H1 (cell line): ENCODE measurements around the gene PPOX. TPM values are rescaled to one million over a fixed set of nuclear protein-coding genes. Genes with fewer than 3 reads are reported as not detected.

Experiments
- CTCF ChIA-PET: fragments of 300-600 bp; sonication (Branson Sonifier 250); formaldehyde crosslinking; loops from one replicate; lab custom pipeline; 2021; ENCODE audit not compliant: partially characterized antibody; lab: Charles Lee
- POLR2A ChIA-PET: fragments of 300-600 bp; sonication (Branson Sonifier 250); formaldehyde crosslinking; loops from one replicate; lab custom pipeline; 2021; ENCODE audit warnings: inconsistent platforms; ENCODE audit not compliant: partially characterized antibody; lab: Charles Lee
- DNase-seq, 2 experiments: peaks; one replicate each; pipeline versions ENCODE4 v3.0.0 to v3.0.0-alpha.2; 2010 to 2022; ENCODE audit warnings: low spot score in 2 of 2, low read depth in 1 of 2, mixed read lengths in 1 of 2
- FAIRE-seq: peaks from 2 replicates; lab custom pipeline; 2011; peaks lifted over from hg19 to GRCh38; lab: Jason Lieb, UNC
- H2AFZ ChIP-seq: 2 replicates; pipeline ENCODE4 v1.8.1; 2012; ENCODE audit warnings: low read length, inconsistent platforms
- H2AK5ac ChIP-seq: 2 replicates; pipeline ENCODE4 v1.6.1; 2013; ENCODE audit warnings: low read depth, low read length
- H2BK120ac ChIP-seq: replicated peaks from 2 replicates; pipeline ENCODE3; 2013; ENCODE audit warnings: low read depth, low read length, inconsistent platforms
- H2BK12ac ChIP-seq: 2 replicates; pipeline ENCODE4 v1.6.1; 2013; ENCODE audit warnings: low read depth, low read length
- H2BK15ac ChIP-seq: 2 replicates; pipeline ENCODE4 v1.6.1; 2013; ENCODE audit warnings: low read length
- H2BK20ac ChIP-seq: 2 replicates; pipeline ENCODE4 v1.6.1; 2013; ENCODE audit warnings: low read length
- H2BK5ac ChIP-seq: 2 replicates; pipeline ENCODE4 v1.6.1; 2013; ENCODE audit warnings: low read depth, low read length
- H3K14ac ChIP-seq: 2 replicates; pipeline ENCODE4 v1.6.1; 2013; ENCODE audit warnings: inconsistent platforms; ENCODE audit not compliant: insufficient read length
- H3K18ac ChIP-seq: 2 replicates; pipeline ENCODE4 v1.6.1; 2013; ENCODE audit warnings: low read length; ENCODE audit errors: extremely low read depth
- H3K23ac ChIP-seq: 2 replicates; pipeline ENCODE4 v1.6.1; 2013; ENCODE audit warnings: inconsistent platforms; ENCODE audit not compliant: insufficient read length
- H3K23me2 ChIP-seq: 2 replicates; pipeline ENCODE4 v1.6.1; 2013; ENCODE audit warnings: low read depth, low read length
- H3K27ac ChIP-seq: 2 replicates; pipeline ENCODE4 v1.6.1; 2011; ENCODE audit warnings: low read depth, low read length, inconsistent platforms
- H3K27me3 ChIP-seq, 4 experiments: replicated peaks in 1 of 4; 1 replicate in 1 of 4; 2 replicates in 3 of 4; pipeline versions ENCODE4 v1.6.1 to v1.8.1; 2011 to 2013; ENCODE audit warnings: low read length in 3 of 4, mild to moderate bottlenecking in 3 of 4, inconsistent platforms in 2 of 4, mixed read lengths in 2 of 4, moderate library complexity in 1 of 4; ENCODE audit not compliant: control insufficient read depth in 3 of 4, insufficient read depth in 3 of 4; ENCODE audit errors: extremely low read depth in 1 of 4
- H3K36me3 ChIP-seq, 4 experiments: 2 replicates each; pipeline versions ENCODE4 v1.6.1 to v1.8.1; 2011 to 2013; ENCODE audit warnings: mild to moderate bottlenecking in 4 of 4, low read length in 3 of 4, moderate library complexity in 2 of 4, control low read depth in 1 of 4, inconsistent platforms in 1 of 4; ENCODE audit not compliant: insufficient read depth in 4 of 4, control insufficient read depth in 2 of 4
- H3K4ac ChIP-seq: replicated peaks from 2 replicates; pipeline ENCODE3; 2013; ENCODE audit warnings: low read length, low read depth, mixed read lengths, inconsistent platforms; ENCODE audit not compliant: insufficient read length
- H3K4me1 ChIP-seq, 4 experiments: replicated peaks in 1 of 4; 1 replicate in 1 of 4; 2 replicates in 3 of 4; pipeline versions ENCODE4 v1.6.1 to v1.8.1; 2011 to 2013; ENCODE audit warnings: low read length in 3 of 4, inconsistent platforms in 2 of 4, mixed read lengths in 1 of 4; ENCODE audit not compliant: insufficient read depth in 4 of 4, control insufficient read depth in 3 of 4
- H3K4me2 ChIP-seq, 2 experiments: 2 replicates each; pipeline versions ENCODE4 v1.6.1 to v1.8.1; 2011 to 2013; ENCODE audit warnings: low read depth in 2 of 2, low read length in 2 of 2, control low read depth in 1 of 2, inconsistent platforms in 1 of 2, mild to moderate bottlenecking in 1 of 2; ENCODE audit not compliant: insufficient read depth in 1 of 2
- H3K4me3 ChIP-seq, 4 experiments: fragments of 200-600, 300-600 bp in 1 of 4; sonication (generic), shearing (Covaris generic), sonication (Bioruptor Twin) in 1 of 4; 2 replicates each; pipeline versions ENCODE4 v1.5.1 to v1.8.1; 2011 to 2016; ENCODE audit warnings: low read length in 4 of 4, low read depth in 3 of 4, control low read depth in 2 of 4, inconsistent platforms in 2 of 4, mild to moderate bottlenecking in 2 of 4, mixed read lengths in 1 of 4, moderate library complexity in 1 of 4; ENCODE audit not compliant: insufficient read depth in 2 of 4; ENCODE audit errors: extremely low read depth in 1 of 4
- H3K56ac ChIP-seq: replicated peaks from 2 replicates; pipeline ENCODE3; 2013; ENCODE audit warnings: low read depth, mild to moderate bottlenecking, mixed read lengths, low read length, inconsistent platforms; ENCODE audit not compliant: insufficient read length
- H3K79me1 ChIP-seq: 2 replicates; pipeline ENCODE4 v1.6.1; 2013; ENCODE audit warnings: low read depth, low read length, control low read depth
- H3K79me2 ChIP-seq, 2 experiments: 2 replicates each; pipeline versions ENCODE4 v1.6.1 to v1.8.1; 2012 to 2013; ENCODE audit warnings: low read length in 2 of 2, mild to moderate bottlenecking in 2 of 2, inconsistent platforms in 1 of 2; ENCODE audit not compliant: insufficient read depth in 2 of 2, control insufficient read depth in 1 of 2
- H3K9ac ChIP-seq, 4 experiments: replicated peaks in 1 of 4; 1 replicate in 1 of 4; 2 replicates in 3 of 4; pipeline versions ENCODE4 v1.6.1 to v1.8.1; 2011 to 2013; ENCODE audit warnings: low read depth in 3 of 4, low read length in 3 of 4, control low read depth in 2 of 4, mild to moderate bottlenecking in 2 of 4, moderate library complexity in 2 of 4, inconsistent platforms in 1 of 4; ENCODE audit errors: extremely low read depth in 1 of 4
- H3K9me3 ChIP-seq, 2 experiments: 2 replicates each; pipeline versions ENCODE4 v1.6.1 to v1.8.1; 2012 to 2013; ENCODE audit warnings: mild to moderate bottlenecking in 2 of 2, moderate library complexity in 2 of 2, control low read depth in 1 of 2, inconsistent platforms in 1 of 2, low read depth in 1 of 2, low read length in 1 of 2, mixed read lengths in 1 of 2; ENCODE audit not compliant: insufficient read depth in 2 of 2
- H4K20me1 ChIP-seq, 2 experiments: replicated peaks in 1 of 2; 2 replicates each; pipeline versions ENCODE3 to v1.8.1; 2011 to 2013; ENCODE audit warnings: inconsistent platforms in 2 of 2, low read length in 2 of 2, mild to moderate bottlenecking in 1 of 2; ENCODE audit not compliant: insufficient read depth in 2 of 2, control insufficient read depth in 1 of 2
- H4K5ac ChIP-seq: 2 replicates; pipeline ENCODE4 v1.6.1; 2013; ENCODE audit warnings: low read length, low read depth, mixed read lengths, inconsistent platforms; ENCODE audit not compliant: insufficient read length
- H4K8ac ChIP-seq: 2 replicates; pipeline ENCODE4 v1.8.0; 2013; ENCODE audit warnings: mild to moderate bottlenecking, moderate library complexity, low read length, inconsistent platforms; ENCODE audit not compliant: insufficient read depth; ENCODE audit errors: extremely low read depth
- H4K91ac ChIP-seq: replicated peaks from 2 replicates; pipeline ENCODE3; 2013; ENCODE audit warnings: low read length, mixed read lengths, inconsistent platforms; ENCODE audit not compliant: insufficient read length
- CBX5 ChIP-seq: fragments of 300-800, 300-1000 bp; sonication (generic); IDR thresholded peaks from 2 replicates; pipeline ENCODE4 v1.7.1; 2016; ENCODE audit warnings: antibody characterized with exemption, low read length, low read depth
- EGR1 ChIP-seq: IDR thresholded peaks from 2 replicates; pipeline ENCODE4 v1.6.1; 2011; ENCODE audit warnings: low read depth, low read length, borderline replicate concordance
- EP300 ChIP-seq, 2 experiments: IDR thresholded peaks; 1 replicate in 1 of 2; 2 replicates in 1 of 2; pipeline ENCODE4 v1.6.1; 2011 to 2012; ENCODE audit warnings: low read depth in 2 of 2, low read length in 2 of 2, mild to moderate bottlenecking in 2 of 2, borderline replicate concordance in 1 of 2, inconsistent platforms in 1 of 2, moderate library complexity in 1 of 2
- NANOG ChIP-seq: IDR thresholded peaks from 2 replicates; pipeline ENCODE4 v1.6.1; 2011; ENCODE audit warnings: low read length, low read depth, mild to moderate bottlenecking, inconsistent platforms; ENCODE audit not compliant: insufficient read depth, poor library complexity, severe bottlenecking
- RBBP5 ChIP-seq: IDR thresholded peaks from 2 replicates; pipeline ENCODE4 v1.7.1; 2012; ENCODE audit warnings: low read depth, mild to moderate bottlenecking, inconsistent platforms, low read length, moderate library complexity, borderline replicate concordance
- SIRT6 ChIP-seq: IDR thresholded peaks from one replicate; pipeline ENCODE4 v1.7.1; 2012; ENCODE audit warnings: low read length, inconsistent platforms
- SP4 ChIP-seq: IDR thresholded peaks from 2 replicates; pipeline ENCODE4 v1.6.1; 2012; ENCODE audit warnings: low read length, inconsistent platforms
- TAF7 ChIP-seq: optimal IDR thresholded peaks from 2 replicates; pipeline ENCODE3; 2011; ENCODE audit warnings: low read depth, mild to moderate bottlenecking, inconsistent platforms, low read length, moderate library complexity, borderline replicate concordance
- TBP ChIP-seq: IDR thresholded peaks from 2 replicates; pipeline ENCODE4 v1.6.1; 2011; ENCODE audit warnings: low read depth, low read length, improper control_type of control experiment
- ZNF274 ChIP-seq: IDR thresholded peaks from 2 replicates; pipeline ENCODE4 v1.7.0; 2012; ENCODE audit warnings: low read length, borderline replicate concordance; ENCODE audit errors: extremely low read depth
- WGBS, 2 experiments: shearing (Covaris generic) in 1 of 2; methylation state at CpG; one replicate each; pipeline versions ENCODE4 v1.1.6 to v1.1.7; 2013 to 2015; ENCODE audit warnings: low lambda C conversion rate in 2 of 2, mixed read lengths in 2 of 2, inconsistent platforms in 1 of 2, low coverage in 1 of 2, missing lambda C conversion rate in 1 of 2; ENCODE audit not compliant: insufficient replicate concordance in 2 of 2, insufficient coverage in 1 of 2, insufficient read length in 1 of 2; ENCODE audit errors: extremely low coverage in 1 of 2, missing lambda C conversion rate in 1 of 2; 5-methylcytosine and 5-hydroxymethylcytosine counted together
- polyA plus RNA-seq, 7 experiments: library from polyadenylated mRNA; depleted of rRNA in 3 of 7; stranded (reverse) in 5 of 7; unstranded in 2 of 7; fragments of >200 nt in 5 of 7; fragments of 200-250 nt in 2 of 7; gene quantifications; 1 replicate in 5 of 7; 2 replicates in 1 of 7; 4 replicates in 1 of 7; pipeline versions ENCODE4 v1.2.1 to v1.2.3, GENCODE V29; 2011 to 2013; ENCODE audit warnings: missing spikeins in 2 of 7, mixed read lengths in 2 of 7
- total RNA-seq: library from RNA; stranded (reverse); fragmentation: NEBNext Ultra II Directional; extraction: Animal tissue kit (Norgen Biotek cat#: 25700); gene quantifications from 2 replicates; pipeline ENCODE4 v1.2.1, GENCODE V29; 2021
- TF ChIP-seq, protein P1 (sequence below): IDR thresholded peaks from 2 replicates; pipeline ENCODE4 v1.6.1; 2012; ENCODE audit warnings: low read length, inconsistent platforms

PPOX gene
- total and polyA plus RNA-seq, 2 of the 8 experiments (the other 6 are each of a cell fraction or from before 2014, with no cell fraction given) = 39.4 to 40.4 TPM

GRCh38 chr1:161171191-161171590, 5.0 kb downstream of the PPOX start:
- Histone ChIP-seq H3K56ac (no peak overlapping the region), H3K23me2 (peaks cover 7% of the 10 kb centered on the region; the same call in 1 of the 2 replicates), H3K4ac (no peak overlapping the region), H2AFZ (no peak overlapping the region), H3K4me2 (no peak overlapping the region), H3K14ac (no peak overlapping the region), H3K27me3 (no peaks in the 10 kb centered on the region), H2BK15ac (no peak overlapping the region), H2BK20ac (no peak overlapping the region), H3K18ac (no peak overlapping the region), H3K4me1 (peaks cover 0 to 2% (median under 1%) of the 10 kb centered on the region in 4 experiments; a peak in 3 of 7 replicates), H3K27ac (no peak overlapping the region), H4K5ac (no peak overlapping the region), H4K91ac (no peak overlapping the region), H3K9me3 (no peaks in the 10 kb centered on the region), H3K4me3 (no peak overlapping the region), H4K8ac (no peak overlapping the region), H3K36me3 (peaks cover 13 to 43% (median 35%) of the 10 kb centered on the region in 4 experiments), H3K79me2 (no peaks in the 10 kb centered on the region), H4K20me1 (peaks cover 0 to 3% of the 10 kb centered on the region in 2 experiments), H2BK120ac (no peak overlapping the region), H3K23ac (no peak overlapping the region), H3K9ac (no peak overlapping the region), H2AK5ac (no peak overlapping the region), H2BK12ac (no peak overlapping the region), H3K79me1 (peaks cover 4% of the 10 kb centered on the region), H2BK5ac (no peak overlapping the region)
- POLR2A ChIA-PET = interaction anchor here (1.0 to 1.8 kb wide), 3 partner anchors 13 to 31 kb away, joined by 3 to 7 read pairs (median 4); partner anchors contain the start of genes NDUFS2 and UFC1
- WGBS, 2 experiments = 93% methylated on average over 5 of the region's 5 CpGs; no CpG with 5 or more reads in 1 of the 2 experiments
- CTCF ChIA-PET = interaction anchor here (0.6 to 2.5 kb wide), 15 partner anchors 9 to 337 kb away, joined by 3 to 10 read pairs (median 3); partner anchors contain the start of genes ADAMTS4 and TOMM40L
- DNase-seq (no peak), FAIRE-seq (no peak)
- no peak for TF ChIP-seq CBX5
- no peak for TF ChIP-seq SP4
- TF ChIP-seq SIRT6 = no peak
- TF ChIP-seq ZNF274 = no peak
- no peak for TF ChIP-seq EGR1
- no peak for TF ChIP-seq TAF7
- no peak for TF ChIP-seq RBBP5
- no peak for TF ChIP-seq NANOG
- no peak for TF ChIP-seq EP300 (IDR thresholded peaks at IDR 0.05; ENCODE audit: borderline replicate concordance in 1 of 2, low read depth in 2 of 2, low read length in 2 of 2)
- TF ChIP-seq, protein P1, sequence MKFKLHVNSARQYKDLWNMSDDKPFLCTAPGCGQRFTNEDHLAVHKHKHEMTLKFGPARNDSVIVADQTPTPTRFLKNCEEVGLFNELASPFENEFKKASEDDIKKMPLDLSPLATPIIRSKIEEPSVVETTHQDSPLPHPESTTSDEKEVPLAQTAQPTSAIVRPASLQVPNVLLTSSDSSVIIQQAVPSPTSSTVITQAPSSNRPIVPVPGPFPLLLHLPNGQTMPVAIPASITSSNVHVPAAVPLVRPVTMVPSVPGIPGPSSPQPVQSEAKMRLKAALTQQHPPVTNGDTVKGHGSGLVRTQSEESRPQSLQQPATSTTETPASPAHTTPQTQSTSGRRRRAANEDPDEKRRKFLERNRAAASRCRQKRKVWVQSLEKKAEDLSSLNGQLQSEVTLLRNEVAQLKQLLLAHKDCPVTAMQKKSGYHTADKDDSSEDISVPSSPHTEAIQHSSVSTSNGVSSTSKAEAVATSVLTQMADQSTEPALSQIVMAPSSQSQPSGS = no peak
- no peak for TF ChIP-seq TBP
